GM18951 (cell line): ENCODE data around the gene ZNF385B.
"Not testable (repeated sequence)": the region's sequence is repeated elsewhere in the genome, so short reads cannot be mapped to it uniquely, and the experiment has no call there.

ENCODE experiments used
- POLR2A ChIP-seq: IDR thresholded peaks from 4 replicates; pipeline ENCODE4 v1.6.1; 2011; ENCODE audit warnings: mild to moderate bottlenecking; ENCODE audit not compliant: insufficient read length, insufficient read depth; ENCODE audit errors: extremely low read depth
- in situ Hi-C: fragments of 300-500 bp; cut with MboI; formaldehyde crosslinking; loops from one replicate; pipeline ENCODE4 v1.12.0; 2022; ENCODE audit warnings: low sequenced_read_pairs, mixed read lengths, inconsistent platforms; ENCODE audit not compliant: unreplicated experiment

The ZNF385B gene

GRCh38 chr2:179805001-179805400 is 56.4 kb downstream of the ZNF385B start:
- no peak for TF ChIP-seq POLR2A
- in situ Hi-C loops: no loop called here

- TF ChIP-seq POLR2A: no peak
- in situ Hi-C loops: no loop called here
Observed at GRCh38 chr2:179804206-179804605, 57.2 kb downstream of the ZNF385B start.

DNA sequence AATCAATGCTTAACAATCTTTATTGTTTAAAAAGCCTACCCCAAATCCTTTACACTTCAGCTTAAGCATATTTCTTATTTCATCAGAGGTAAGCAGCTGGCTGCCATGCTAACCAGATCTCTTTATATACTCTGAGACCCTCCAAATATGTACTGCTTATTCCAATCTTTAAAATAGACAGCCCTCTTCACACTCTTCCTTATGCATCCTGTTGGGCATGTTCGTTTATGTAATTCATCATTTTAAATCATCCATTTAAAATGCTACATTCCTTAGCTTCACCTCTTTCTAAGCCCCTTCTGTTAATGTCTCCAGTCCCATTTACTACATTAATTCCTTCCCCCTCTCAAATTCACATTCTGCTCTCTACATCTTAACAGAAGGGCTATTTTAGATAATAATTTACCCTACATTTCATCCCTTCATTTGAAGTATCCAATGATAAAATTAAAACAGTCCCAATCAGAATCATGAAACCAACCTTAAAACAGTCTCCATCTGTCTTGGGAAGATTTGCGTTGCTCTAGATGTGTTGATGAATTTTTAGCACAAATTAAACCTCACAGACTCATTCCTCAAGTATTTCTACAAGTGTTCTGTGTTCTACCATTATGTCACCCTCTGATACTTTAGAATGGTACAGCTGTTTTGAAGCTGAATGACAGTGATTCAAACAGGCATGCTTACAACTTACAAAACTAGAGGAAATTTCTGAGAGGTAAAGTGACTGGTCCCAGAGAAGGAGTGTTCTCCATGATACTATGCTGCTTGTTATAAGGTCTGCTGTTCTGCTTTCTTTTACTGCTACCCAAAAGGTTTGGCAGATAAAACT is 59.1 kb downstream of the ZNF385B start:
- in situ Hi-C loops: no loop called here
- no peak for TF ChIP-seq POLR2A

DNA sequence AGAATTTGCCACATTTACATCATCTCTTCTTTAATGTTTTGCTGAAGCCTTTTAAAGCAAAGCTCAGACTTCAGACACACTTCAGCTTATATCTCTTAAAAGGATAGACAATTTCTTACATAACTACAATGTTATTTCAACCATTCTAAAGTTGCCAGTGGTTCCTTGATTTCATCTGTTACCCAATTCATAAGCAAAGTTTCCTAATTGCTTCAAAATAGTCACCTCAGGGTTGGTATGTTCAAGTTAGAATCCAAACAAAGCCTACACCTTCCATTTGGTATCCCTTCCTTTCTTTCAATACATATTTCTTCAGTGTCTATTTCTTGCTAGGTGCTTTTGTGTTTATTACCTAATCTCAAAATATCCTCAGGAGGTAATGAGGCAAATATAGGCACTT is 60.6 kb downstream of the ZNF385B start:
- in situ Hi-C loops: no loop called here
- TF ChIP-seq POLR2A: no peak

GRCh38 chr2:179796213-179797007 is 65.0 kb downstream of the ZNF385B start:
- TF ChIP-seq POLR2A: no peak
- in situ Hi-C loops: no loop called here

DNA sequence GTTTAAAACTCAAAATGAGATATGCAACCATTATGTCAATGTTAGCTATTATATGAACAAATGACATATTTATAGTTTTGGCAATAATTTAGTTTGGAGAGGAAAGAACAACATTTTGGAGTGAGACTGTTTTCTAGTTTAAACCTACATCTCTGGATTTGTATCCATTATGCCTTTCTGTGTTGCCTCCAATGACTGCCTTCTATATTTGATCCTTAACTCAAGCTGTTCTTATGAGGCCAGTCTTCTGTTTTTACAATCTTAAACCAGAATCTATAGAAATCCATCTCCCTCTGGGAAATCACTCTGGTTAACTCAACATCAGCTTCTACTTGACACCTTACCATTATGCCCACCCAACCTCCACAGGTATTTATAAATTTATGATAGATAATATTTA is 67.5 kb downstream of the ZNF385B start:
- TF ChIP-seq POLR2A: no peak
- in situ Hi-C loops: no loop called here

GRCh38 chr2:179793238-179793637 is 68.2 kb downstream of the ZNF385B start:
- in situ Hi-C loops: no loop called here
- TF ChIP-seq POLR2A: no peak

DNA sequence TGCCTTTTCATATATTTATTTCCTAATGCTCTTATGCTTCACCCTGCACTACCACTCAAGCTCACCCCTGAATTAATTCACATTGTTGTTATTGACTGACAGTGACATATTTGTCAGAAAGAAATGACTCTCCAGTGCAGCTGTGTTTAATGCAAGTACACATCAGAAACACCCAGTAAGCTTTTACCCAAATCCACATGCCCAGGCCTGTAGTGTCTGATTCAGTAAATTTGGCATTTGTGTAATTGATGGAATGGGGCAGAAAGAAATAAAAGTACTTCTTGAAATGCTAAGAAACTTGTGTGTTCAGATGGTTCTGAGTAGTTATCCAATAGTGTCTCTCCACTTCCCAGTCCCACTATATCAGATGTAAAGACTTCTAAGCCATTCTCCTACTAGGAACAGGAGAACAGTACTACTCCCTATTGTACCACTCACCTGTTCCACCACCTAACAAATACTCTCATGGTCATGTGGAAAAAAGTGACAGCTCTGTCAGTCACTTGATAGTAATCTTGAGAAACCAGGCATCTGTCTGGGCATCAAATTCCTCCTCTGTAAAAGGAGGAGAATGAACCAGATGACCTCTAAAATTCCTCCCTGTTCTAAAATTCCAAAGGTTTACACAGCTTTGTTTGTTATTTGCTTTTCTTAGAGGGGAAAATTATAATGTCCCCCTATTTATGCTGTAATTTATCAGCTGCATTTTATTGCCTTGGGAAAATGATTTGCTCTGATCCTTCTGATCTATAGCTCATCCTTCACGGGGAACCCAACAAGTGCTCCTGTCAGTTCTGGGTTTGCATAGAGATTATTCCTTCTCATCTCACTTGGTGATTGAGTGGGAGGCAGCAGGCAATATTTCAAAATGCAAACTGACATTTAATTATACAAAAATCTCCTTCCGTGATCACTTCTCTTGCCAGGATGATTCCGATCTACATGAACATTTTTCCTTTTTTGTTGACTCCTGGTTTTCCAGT is 70.9 kb downstream of the ZNF385B start:
- in situ Hi-C loops: no loop called here

GRCh38 chr2:179788104-179788503 is 73.3 kb downstream of the ZNF385B start:
- no peak for TF ChIP-seq POLR2A
- in situ Hi-C loops: no loop called here

More for the DNA sequence above, 70.9 kb downstream of the ZNF385B start:
- TF ChIP-seq POLR2A: no peak

DNA sequence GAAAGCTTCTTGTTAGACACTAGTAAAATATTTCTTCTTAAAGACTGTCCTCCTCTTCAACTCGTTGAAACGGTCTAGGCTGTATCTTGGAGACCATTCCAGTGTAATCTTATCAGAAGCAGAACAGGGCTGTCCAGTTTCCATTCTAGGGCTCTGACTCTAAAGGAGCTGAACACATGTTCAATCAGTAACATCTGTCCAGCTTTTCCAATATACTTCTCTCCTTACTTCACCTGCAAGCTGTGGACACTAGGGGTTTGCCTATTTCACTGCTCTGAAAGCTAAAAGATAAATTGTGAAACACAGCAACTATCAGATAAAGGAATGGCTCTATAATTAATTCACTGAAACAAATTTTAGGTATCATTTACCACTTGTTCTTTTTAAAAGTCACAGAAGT is 73.8 kb downstream of the ZNF385B start:
- in situ Hi-C loops: no loop called here
- no peak for TF ChIP-seq POLR2A

DNA sequence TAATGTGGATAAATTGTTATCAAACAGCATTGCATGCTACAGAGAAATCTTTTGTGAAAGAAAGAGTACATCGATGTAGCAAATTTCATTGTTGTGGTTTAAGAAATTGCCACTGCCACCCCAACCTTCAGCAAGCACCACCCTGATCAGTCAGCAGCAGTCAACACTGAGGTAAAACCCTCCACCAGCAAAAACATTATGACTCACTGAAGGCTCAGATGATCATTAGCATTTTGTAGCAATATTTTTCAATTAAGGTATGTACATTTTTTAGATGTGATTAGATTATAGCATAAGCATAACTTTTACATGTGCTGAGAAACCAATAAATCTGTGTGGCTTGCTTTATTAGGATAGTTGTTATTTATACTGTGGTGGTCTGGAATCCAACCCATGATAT is 75.5 kb downstream of the ZNF385B start:
- in situ Hi-C loops: no loop called here
- TF ChIP-seq POLR2A: no peak

DNA sequence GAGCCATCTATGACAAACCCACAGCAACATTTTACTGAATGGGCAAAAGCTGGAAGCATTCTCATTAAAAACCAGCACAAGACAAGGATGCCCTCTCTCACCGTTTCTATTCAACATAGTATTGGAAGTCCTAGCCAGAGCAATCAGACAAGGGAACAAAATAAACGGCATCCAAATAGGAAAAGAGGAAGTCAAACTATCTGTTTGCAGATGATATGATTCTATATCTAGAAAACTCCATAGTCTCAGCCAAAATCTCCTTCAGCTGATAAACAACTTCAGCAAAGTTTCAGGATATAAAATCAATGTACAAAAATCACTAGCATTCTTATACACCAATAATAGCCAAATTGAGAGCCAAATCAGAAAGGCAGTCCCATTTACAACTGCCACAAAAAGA is 79.1 kb downstream of the ZNF385B start:
- in situ Hi-C loops: not testable (repeated sequence)

- no peak for TF ChIP-seq POLR2A
- in situ Hi-C loops: no loop called here
Observed at GRCh38 chr2:179773986-179774385, 87.4 kb downstream of the ZNF385B start.
